GM18519 (cell line): ENCODE measurements around the gene KRTAP23-1.

Source experiments
- ATAC-seq: cut with Tn5 transposase; IDR thresholded peaks from one replicate; pipeline ENCODE4 v1.9.1; 2021; ENCODE audit warnings: mild to moderate bottlenecking, moderate library complexity; ENCODE audit not compliant: unreplicated experiment, low FRiP score

KRTAP23-1 gene

GRCh38 chr21:30315701-30316100 is 32.7 kb downstream of the KRTAP23-1 start:
- no peak for ATAC-seq

- ATAC-seq, result no peak
Observed at GRCh38 chr21:30306884-30307283, 41.5 kb downstream of the KRTAP23-1 start.

GRCh38 chr21:30305136-30305535 is 43.3 kb downstream of the KRTAP23-1 start:
- no peak for ATAC-seq
